ELR (cell line): ENCODE measurements around the gene TBXAS1.

Experiments used
- DNase-seq: peaks from one replicate; pipeline ENCODE4 v3.0.0-alpha.2; 2015; ENCODE audit warnings: low read depth

TBXAS1 gene

DNA sequence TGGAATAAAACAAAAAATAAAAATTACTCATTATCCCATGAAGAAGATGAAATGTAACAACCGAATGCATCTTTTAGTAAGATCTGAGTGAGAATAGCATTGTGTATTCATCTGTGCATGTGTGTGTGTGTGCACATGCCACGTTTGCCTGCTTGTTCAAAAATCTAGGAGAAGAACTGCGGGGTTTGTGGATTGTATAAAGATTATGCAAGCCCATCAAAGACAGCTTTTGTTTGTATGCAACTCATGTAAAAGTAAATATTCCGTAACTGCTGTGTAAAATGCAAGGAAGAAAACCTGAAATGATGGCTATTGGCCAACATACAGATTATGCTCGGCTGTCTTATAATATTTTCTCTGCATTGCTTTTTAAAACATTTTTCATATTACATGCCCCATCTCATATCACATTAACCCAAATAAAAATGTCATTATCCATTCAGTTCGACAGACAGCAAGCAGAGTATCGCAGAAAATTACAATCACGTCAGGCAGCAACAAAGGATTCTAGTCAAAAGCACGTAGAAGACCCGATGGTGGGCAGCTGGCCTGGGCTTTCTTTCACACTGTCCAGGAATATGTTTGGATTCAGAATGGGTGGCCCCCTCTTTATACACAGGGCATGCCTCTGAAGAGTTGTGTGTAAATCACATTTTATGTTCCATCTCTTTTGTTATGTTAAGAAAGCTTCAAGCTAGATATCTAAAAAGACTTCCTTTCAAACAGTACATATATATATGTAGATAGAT, 119.7 kb downstream of the TBXAS1 start:
- no peak for DNase-seq

DNA sequence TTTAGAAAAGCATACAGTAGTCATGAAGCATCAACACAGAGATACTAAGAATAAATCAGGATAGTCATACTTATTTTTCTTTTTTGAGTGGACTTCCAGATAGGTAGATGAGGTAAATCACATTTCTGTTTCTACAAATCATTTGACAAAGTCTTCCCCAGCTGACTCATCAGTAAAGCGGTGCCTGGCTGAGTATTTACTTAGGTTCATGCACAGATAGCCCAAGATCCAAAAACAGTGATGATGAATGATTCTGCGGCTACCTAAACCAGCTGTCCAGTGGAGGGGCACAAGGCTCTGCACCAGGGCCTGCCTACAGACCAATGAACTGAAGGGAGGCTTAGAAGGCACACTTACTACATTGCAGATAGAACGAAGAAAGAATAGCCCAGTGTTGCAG, 120.6 kb downstream of the TBXAS1 start:
- no peak for DNase-seq

DNA sequence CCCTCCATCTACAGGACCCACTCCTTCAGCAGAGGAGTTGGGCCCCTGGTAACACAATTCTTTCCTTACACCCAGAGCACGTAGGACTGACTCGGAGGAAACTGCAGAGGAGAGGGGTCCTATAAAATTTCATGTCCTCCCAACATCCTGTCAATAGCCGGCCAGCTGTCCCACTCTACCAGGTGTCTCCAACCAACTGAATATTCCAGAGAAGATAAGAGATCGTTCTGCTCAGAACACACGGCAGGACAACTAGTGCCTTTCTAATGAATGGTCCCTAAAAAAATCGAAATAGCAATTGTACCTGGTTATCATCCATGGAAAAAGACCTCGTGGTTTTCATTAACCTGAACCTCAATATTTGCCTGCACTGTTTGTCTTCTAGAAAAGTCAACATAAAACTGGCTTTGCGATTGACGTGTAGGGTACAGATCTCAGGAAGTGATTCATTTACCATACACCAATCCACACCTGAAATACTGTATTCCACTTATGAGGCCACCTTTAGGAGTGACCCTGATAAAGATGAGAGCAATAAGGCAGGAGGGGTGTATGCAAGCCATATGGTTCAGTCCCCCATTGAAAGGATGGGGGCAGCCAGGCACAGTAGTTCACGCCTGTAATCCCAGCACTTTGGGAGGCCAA, 121.9 kb downstream of the TBXAS1 start:
- no peak for DNase-seq

DNA sequence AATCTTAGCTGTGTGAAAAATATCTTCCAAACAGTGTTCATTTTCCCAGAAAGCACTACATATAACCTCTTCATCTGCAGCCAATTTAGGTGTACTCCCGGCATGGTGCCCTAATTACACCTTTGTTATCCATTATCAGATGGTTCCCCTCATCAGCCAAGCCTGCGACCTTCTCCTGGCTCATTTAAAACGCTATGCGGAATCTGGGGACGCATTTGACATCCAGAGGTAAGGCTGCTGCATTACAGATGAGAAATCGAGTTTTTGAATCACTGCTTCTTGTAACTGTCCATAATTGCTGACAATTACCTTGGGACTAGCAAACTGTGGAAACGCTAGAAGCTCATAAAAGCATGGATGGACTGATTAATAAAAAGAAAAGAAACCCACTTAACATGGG, 124.2 kb downstream of the TBXAS1 start:
- no peak for DNase-seq

DNA sequence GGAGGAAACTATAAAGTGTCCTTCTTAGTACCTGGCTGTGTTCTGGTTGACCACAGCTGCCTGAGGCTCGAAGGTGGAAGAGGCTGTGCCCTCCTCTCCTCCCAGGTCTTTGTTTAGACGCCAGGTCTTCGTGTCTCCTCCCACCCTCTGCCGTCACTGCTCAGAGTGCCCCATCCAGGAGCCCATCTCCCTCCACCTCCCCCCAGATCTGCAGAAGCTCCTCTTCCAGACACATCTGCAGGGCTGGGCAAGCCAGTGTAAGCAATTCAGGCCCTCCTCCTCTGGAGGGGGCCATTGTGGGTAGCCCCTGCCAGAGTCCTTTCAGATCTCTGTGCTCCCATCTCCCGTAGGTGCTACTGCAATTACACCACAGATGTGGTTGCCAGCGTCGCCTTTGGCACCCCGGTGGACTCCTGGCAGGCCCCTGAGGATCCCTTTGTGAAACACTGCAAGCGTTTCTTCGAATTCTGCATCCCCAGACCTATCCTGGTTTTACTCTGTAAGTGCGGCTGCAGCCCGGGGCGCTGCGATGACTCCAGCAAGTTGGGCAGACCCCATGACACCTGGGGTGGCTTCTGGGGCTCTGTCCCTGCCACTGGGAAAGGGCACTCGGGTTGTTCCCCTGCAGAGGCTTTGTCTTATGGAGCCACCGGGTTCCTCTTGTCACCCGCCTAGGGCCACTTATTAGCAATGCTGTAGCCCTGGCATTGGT, 126.2 kb downstream of the TBXAS1 start:
- no peak for DNase-seq

DNA sequence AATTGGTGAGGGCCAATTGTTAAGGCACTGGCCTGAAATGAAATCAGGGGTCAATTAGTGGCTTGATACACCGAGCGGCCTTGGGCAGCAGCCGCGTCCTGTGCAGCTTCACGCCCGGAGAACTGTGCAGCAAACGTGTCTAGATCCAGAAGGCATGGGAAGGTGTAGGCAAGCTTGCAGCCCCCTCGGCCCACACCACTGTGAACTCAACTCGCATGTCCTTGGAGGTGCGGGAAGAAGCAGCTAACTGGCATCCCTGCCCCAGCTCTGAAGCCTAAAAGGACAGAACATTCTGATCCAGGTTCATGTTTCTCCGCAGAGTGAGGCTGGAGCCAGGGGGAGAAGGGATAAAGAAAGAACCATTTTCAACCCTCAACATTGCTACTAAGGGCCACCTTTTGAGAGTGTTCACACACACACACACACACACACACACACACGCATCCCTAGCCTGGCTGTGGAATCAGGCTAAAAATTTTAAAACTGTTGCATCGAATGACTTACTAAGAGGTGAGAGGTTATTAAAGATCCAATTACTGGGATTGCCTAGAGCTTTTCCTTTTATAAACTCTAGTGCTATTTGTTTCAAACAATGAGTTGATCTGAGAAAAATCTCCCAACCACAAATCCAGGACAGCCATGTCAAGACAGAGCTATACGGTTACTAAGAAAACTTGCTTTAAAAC, 129.7 kb downstream of the TBXAS1 start:
- DNase-seq: no peak

DNA sequence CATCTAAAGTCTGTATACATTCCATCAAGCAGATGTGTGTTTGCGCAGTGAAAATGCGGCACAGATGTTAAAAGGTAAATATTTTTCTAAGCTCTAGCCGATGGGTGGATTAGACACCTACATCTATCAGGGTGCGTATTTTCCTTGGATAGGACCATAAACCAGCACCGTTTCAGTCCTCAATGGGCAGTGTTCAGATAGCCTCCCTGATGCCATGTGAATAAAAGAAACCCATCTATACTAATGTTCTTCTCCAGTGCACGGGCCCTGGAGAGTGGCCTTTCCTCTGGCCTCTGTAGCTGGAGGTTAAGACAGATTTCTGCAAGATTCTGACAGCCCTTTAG, 130.2 kb downstream of the TBXAS1 start:
- DNase-seq: no peak

DNA sequence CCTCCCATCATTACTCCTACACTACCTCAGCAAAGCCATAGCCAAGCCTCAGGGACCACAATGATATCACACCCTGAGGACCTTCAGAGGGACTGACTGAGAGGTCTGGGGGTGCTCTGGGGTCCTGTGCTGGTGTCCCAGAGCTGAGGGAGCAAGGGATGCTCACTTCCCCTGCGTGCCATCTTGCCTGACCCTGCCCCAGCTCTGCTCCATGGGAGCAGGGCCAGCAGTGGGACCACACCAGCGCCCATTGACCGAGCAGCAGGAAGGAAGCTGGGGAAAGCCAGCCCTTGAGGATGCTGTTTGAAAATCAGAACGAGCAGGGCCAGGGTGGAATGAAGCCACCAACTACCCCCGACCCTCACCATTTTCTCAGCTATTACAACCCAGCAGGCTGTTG, 130.7 kb downstream of the TBXAS1 start:
- DNase-seq: no peak

DNA sequence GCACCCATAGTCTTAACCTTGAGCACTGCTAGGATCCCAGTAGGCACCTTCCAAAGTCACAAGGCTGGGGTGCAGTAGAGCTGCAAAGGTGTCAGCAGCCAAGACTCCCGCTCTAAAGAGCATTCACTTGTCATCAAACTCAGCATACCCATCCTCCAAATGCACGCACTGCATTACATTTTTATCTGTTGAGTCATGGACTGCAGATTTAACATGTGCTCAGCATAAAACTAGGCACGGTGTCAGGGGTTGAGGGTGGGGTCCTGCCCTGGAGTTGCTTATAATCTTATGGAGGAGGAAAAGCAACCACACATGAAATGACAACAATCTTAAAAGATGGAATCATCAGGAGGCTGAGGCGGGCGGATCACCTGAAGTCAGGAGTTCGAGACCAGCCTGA, 131.1 kb downstream of the TBXAS1 start:
- peak; percentile 42 for DNase-seq

DNA sequence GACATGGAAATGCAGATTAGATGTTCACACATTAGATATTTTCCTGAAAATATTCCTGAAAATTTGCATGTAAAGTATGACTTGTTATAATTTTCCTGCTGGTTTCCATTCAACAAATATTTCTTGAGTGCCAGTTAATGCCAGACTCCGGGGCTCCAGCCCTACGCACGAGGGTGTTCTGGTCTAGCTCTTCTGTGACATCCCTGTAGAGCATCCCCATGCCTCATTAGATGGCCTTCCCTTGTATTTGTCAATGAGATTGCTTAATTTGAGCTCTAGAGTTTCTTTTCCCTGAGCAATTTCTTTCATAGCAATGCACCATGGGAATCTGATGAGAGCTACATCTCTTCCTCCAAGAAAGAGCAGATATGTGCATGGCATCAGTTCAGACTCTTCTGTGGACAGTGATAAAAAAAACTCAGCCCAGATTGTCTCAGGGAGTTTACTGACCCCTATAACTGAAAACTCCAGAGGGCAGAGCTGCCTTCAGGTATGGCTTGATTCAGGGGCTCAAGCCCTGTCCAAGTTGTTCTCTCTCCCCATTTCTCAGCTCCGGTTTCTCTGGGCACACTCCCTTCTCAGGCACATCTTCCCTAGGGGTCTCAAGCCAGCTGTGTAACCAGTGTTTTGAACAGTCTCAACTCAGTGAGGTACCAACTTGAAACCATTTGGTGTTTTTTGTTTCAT, 137.0 kb downstream of the TBXAS1 start:
- no peak for DNase-seq

DNA sequence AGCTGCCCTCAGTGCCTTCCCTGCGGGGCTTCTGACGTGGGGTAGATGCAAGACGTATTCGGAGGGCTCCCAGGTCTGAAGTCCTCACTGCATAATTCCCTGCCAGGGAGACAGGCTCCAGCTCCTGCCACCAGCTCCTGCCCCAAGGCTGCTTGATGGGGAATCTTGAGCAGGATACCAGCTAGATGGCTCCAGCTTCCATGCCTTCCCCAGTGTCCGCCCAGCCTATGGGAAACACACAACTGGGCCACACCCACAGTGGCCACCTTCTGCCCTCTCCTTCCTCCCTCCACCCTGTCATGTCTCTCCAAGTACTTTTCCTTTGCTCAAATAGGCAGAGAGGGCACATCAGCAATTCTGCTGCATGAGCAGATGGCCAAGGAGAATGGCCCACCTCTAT, 137.9 kb downstream of the TBXAS1 start:
- DNase-seq: no peak

DNA sequence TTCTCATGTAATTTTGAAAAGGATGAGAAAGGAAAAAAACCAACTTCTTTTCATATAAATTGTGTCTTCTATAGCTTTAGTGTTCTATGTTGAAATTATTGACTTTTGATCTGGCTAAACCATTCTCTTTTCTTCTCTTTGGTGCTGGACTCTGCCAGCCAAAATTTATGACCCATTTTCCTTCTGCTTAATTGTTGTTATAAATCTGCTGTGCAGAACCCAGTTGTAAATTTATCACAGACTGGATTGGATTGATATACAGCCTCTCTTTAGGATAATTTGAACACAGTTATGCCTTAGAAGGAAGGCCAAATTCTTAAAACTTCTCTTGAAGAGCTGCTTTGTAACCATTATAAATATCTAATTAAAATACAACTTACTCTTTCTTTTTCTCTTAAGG, 139.9 kb downstream of the TBXAS1 start:
- no peak for DNase-seq

DNA sequence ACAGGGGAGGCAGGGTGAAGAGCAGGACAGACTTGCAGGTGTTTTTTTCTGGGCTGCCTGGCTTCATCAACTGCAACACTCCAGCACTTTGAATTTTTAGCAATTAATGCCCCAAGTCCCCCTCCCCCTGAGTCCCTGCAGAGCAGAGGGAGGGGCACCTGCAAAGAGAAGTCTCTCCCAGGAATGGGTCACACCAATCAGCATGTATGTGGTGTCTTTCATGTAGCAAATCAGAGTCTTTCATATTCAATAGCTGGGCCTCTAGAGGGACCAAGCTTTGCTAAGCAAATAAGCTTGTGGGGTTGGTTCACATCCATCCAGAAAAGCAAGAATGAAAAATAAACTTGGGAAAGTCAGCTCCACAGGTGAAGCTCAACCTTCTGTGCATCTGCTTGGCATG, 143.0 kb downstream of the TBXAS1 start:
- DNase-seq: no peak

DNA sequence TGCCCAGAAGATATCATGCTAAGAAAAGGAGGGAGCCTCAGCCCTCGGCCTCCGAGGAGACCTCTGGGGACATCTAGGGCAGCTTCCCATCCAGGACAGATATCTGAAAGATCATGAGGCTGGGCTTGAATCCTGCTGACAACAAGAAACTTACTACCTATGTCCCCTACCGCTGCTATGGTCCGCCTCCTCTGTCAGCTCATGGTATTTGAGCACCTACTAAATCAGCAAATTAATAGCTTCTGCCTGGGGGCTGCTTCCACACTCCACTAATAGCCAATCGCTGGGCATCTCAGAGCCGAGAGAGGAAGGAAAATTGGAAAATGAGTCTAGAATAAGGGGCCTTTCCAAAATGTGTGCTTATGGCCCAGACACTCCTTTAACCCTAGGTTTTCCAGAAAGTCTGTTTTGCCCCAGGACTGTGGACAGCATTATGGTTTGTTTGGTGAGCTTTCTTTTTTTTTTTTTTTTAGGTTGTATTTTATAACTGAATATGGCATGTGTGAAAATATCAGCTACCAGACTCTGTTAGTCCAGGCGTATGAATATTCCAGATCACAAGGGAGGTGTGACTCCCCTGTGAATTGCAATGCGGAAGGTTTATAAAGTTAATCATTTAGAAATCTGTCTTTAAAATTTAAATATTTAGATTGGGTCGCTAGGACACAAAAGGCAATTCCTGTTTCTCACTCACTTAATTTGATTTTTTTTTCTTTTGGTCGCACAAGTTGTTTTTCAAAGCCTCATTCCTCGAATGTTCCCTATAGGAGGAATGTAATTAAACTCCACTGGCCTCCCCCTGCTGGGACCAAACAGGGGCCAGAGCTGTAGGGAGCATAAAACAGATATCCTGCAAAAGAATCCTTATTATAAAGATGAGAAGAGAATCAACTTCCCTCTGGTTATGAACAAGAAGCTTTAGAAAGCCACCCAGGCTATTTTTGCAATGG, 144.3 kb downstream of the TBXAS1 start:
- DNase-seq: no peak

DNA sequence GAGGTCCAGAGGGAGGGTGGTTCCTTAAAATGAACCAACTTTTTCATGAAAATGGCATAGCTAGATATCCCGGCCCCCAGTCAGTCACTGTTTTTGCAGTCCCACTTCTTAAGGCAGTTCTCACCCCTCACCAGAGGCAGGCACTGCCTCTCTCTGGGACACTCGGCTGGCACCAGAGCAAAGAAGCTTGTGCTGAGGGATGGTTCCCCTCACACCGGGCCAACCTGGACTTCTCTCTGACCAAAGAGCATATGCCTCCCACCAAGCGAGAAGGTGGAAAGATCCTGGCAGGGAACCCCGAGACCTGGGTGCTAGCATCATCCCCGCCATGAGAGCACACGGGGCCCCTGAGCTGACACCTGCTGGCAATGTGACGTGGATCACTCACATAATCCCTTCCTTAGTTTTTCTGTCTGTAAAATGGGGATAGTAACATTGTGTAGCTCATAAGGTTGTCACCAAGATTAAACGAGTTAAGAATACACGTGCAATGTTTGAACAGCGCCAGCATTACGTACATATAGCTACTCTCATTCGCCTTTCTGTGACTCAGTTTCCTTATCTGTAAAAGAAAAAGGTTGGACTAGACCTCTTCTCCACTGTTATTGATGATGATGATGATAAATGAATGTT, 145.2 kb downstream of the TBXAS1 start:
- no peak for DNase-seq

DNA sequence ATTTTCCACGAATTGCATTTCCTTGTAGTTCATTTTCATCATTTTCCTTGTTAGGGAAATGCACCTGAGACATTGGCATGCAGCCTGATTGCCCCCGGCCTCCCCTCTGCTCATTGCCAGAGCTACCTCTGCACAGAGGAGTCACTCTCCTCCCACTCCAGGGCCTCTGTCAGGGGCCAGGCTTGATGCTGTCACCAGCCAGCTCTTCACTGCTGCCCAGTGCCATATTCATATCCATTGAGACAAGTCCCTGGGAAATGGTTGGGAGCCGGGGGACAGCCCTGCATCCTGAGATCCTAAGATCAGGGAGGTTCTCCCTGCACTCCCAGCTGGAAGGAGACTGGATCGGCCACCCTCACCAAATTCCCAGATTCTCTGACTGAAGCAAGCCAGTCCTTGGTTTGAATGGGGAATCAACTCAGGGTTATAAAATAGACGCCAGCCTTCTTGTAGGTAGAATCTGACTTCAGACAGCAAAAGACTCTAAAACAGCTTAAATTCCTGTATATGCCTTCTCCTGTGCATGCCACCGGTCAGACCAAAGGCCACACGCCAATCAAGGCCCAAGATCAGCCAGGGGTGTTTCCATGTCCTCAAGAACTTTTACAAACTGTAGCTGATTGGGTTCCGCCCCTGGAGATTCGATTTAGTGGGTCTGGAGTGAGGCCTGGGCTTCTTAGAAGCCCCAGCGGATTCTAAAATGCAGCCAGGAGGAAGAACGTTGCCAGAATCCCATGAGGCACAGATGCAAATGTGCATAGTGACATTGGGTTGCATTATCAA, 147.2 kb downstream of the TBXAS1 start:
- DNase-seq: no peak

DNA sequence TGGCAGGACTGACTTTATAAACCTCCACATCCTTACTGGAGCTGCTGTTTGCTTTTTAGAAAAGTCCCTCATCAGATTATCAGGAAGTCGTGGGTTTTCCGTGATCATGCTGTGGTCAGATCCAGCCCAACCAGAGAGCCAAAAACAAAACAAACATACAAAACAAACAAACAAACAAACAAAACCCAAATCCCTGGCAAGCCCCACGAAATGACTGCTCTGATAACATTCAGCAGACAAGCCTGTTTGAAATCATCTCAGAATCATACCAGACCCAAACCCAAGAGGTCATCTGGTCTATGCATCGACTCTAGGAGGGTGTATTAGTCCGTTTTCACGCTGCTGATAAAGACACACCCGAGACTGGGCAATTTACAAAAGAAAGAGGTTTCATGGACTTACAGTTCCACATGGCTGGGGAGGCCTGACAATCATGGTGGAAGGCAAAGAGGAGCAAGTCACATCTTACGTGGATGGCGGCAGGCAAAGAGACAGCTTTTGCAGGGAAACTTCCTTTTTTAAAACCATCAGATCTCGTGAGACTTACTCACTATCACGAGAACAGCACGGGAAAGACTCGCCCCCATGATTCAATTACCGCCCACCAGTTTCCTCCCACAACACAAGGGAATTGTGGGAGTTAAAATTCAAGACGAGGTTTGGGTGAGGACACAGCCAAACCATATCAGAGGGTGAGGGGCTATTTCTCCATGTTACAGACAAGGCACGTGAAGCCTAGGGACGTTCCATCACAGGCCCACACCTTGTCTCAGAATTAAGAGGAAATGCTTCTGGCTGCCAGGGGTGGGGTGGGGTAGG, 148.0 kb downstream of the TBXAS1 start:
- no peak for DNase-seq

DNA sequence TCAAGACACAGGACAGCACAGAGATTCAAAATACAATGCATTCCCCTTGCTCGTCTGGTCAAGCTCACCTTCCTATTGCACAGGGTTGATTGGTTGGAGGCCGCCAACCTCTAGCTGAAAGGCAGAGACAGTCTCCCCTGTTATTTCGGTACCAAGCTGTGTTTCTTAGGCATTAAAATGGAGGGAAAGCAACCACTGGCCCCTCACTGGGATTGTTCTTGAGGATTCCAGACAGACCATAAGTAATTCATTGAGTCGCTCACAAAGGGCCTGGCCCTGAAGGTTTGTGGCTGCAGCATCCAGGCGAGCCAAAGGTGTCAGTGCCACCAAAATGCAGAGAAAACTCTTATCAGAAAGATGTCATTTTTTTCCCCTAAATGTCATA, 152.4 kb downstream of the TBXAS1 start:
- no peak for DNase-seq
